ENCODE results near the gene ALAS1.

- TF ChIP-seq POLR2AphosphoS5 (IDR thresholded peaks at IDR 0.05; ENCODE audit: low read depth, low read length): no peak
- TF ChIP-seq FOXP2 (optimal IDR thresholded peaks at IDR 0.05; ENCODE audit: borderline replicate concordance, extremely low read depth, extremely low read length, insufficient read depth): no peak
- TF ChIP-seq REST (IDR thresholded peaks at IDR 0.05; ENCODE audit: insufficient read depth in 1 of 2, low read depth in 2 of 2, low read length in 2 of 2): no peak
Measured at GRCh38 chr3:52184690-52185089, 13.3 kb upstream of the ALAS1 start.

Measured in PFSK-1 (cell line).